SK-N-SH treated with all-trans-retinoic acid at 6 μM for 48 hours (cell line): ENCODE results near the gene SPATS2L.

Experiments
- ATAC-seq: fragments of 200-7000 bp; cut with Tn5 transposase; 3 replicates; pipeline ENCODE4 v1.9.1; 2020; ENCODE audit warnings: mild to moderate bottlenecking, moderate library complexity
- ARNTL ChIP-seq: fragments of 450-650 bp; formaldehyde crosslinking; IDR thresholded peaks from 2 replicates; pipeline ENCODE4 v1.5.0; 2020; ENCODE audit warnings: low read depth, mild to moderate bottlenecking, moderate library complexity, borderline replicate concordance
- BACH2 ChIP-seq: fragments of 250-450 bp; sonication (Bioruptor Pico); IDR thresholded peaks from 2 replicates; pipeline ENCODE4 v1.9.0; 2021; ENCODE audit warnings: mild to moderate bottlenecking, borderline replicate concordance
- CREB5 ChIP-seq: fragments of 250-450 bp; sonication (Bioruptor Pico); IDR thresholded peaks from 2 replicates; pipeline ENCODE4 v1.5.1; 2020; ENCODE audit warnings: low read depth, mild to moderate bottlenecking, moderate library complexity
- CSDC2 ChIP-seq: fragments of 250-450 bp; sonication (Bioruptor Pico); IDR thresholded peaks from 2 replicates; pipeline ENCODE4 v1.5.0; 2020; ENCODE audit warnings: mild to moderate bottlenecking, moderate library complexity
- CSRNP3 ChIP-seq: fragments of 250-450 bp; sonication (Bioruptor Pico); IDR thresholded peaks from 2 replicates; pipeline ENCODE4 v1.5.1; 2021; ENCODE audit warnings: mild to moderate bottlenecking, moderate library complexity
- ESRRG ChIP-seq: fragments of 250-450 bp; sonication (Bioruptor Pico); IDR thresholded peaks from 2 replicates; pipeline ENCODE4 v1.6.1; 2021; ENCODE audit warnings: mild to moderate bottlenecking
- GLIS3 ChIP-seq: fragments of 250-450 bp; sonication (Bioruptor Pico); IDR thresholded peaks from 2 replicates; pipeline ENCODE4 v1.5.0; 2020; ENCODE audit warnings: mild to moderate bottlenecking, moderate library complexity
- ISL1 ChIP-seq: fragments of 250-450 bp; sonication (Bioruptor Pico); IDR thresholded peaks from 2 replicates; pipeline ENCODE4 v2.1.2; 2022; ENCODE audit warnings: mild to moderate bottlenecking, moderate library complexity
- OSR1 ChIP-seq: fragments of 250-450 bp; sonication (Bioruptor Pico); IDR thresholded peaks from 2 replicates; pipeline ENCODE4 v1.8.0; 2022; ENCODE audit warnings: moderate library complexity, mild to moderate bottlenecking, inconsistent platforms
- PATZ1 ChIP-seq: fragments of 250-450 bp; sonication (Bioruptor Pico); IDR thresholded peaks from 2 replicates; pipeline ENCODE4 v1.8.0; 2020; ENCODE audit warnings: mild to moderate bottlenecking, moderate library complexity, borderline replicate concordance
- PPARA ChIP-seq: fragments of 250-450 bp; sonication (Bioruptor Pico); IDR thresholded peaks from 2 replicates; pipeline ENCODE4 v1.5.0; 2020; ENCODE audit warnings: mild to moderate bottlenecking, borderline replicate concordance
- RARB ChIP-seq: fragments of 250-450 bp; sonication (Bioruptor Pico); IDR thresholded peaks from 2 replicates; pipeline ENCODE4 v1.8.0; 2021; ENCODE audit warnings: mild to moderate bottlenecking, moderate library complexity
- SNAI2 ChIP-seq: fragments of 250-450 bp; sonication (Bioruptor Pico); IDR thresholded peaks from 2 replicates; pipeline ENCODE4 v1.5.0; 2020; ENCODE audit warnings: mild to moderate bottlenecking, moderate library complexity
- TCF4 ChIP-seq: fragments of 250-450 bp; sonication (Bioruptor Pico); IDR thresholded peaks from 2 replicates; pipeline ENCODE4 v1.8.0; 2021; ENCODE audit warnings: mild to moderate bottlenecking, moderate library complexity, borderline replicate concordance
- ZC3H10 ChIP-seq: fragments of 250-450 bp; sonication (Bioruptor Pico); IDR thresholded peaks from 2 replicates; pipeline ENCODE4 v1.5.1; 2021; ENCODE audit warnings: mild to moderate bottlenecking, moderate library complexity
- ZFP3 ChIP-seq: fragments of 250-450 bp; sonication (Bioruptor Pico); IDR thresholded peaks from 2 replicates; pipeline ENCODE4 v1.5.0; 2020; ENCODE audit warnings: mild to moderate bottlenecking, moderate library complexity
- ZNF565 ChIP-seq: fragments of 450-650 bp; formaldehyde crosslinking; conservative IDR thresholded peaks from 2 replicates; pipeline ENCODE4 v1.5.0; 2020; ENCODE audit warnings: low read depth, mild to moderate bottlenecking, moderate library complexity
- ZNF70 ChIP-seq: fragments of 450-650 bp; formaldehyde crosslinking; IDR thresholded peaks from 2 replicates; pipeline ENCODE4 v1.5.0; 2020; ENCODE audit warnings: mild to moderate bottlenecking, moderate library complexity
- ZNF8 ChIP-seq: fragments of 450-650 bp; formaldehyde crosslinking; IDR thresholded peaks from 2 replicates; pipeline ENCODE4 v1.5.0; 2020; ENCODE audit warnings: mild to moderate bottlenecking, moderate library complexity
- TF ChIP-seq, protein P1 (sequence below): fragments of 250-450 bp; sonication (Bioruptor Pico); IDR thresholded peaks from 2 replicates; pipeline ENCODE4 v1.8.0; 2021; ENCODE audit warnings: low read depth, mild to moderate bottlenecking, moderate library complexity, borderline replicate concordance

Gene SPATS2L

GRCh38 chr2:200453142-200453852 is 146.8 kb downstream of the SPATS2L start:
- TF ChIP-seq CSDC2 (CRISPR knock-in tag) (no peak), ZNF8 (CRISPR knock-in tag) (no peak), ESRRG (CRISPR knock-in tag) (no peak), ARNTL (CRISPR knock-in tag) (no peak), SNAI2 (CRISPR knock-in tag) (no peak)
- no peak for ATAC-seq

- ATAC-seq, result no peak
- TF ChIP-seq ARNTL (CRISPR knock-in tag) (no peak), CSDC2 (CRISPR knock-in tag) (no peak)
Observed at GRCh38 chr2:200453853-200454534, 147.5 kb downstream of the SPATS2L start.

DNA sequence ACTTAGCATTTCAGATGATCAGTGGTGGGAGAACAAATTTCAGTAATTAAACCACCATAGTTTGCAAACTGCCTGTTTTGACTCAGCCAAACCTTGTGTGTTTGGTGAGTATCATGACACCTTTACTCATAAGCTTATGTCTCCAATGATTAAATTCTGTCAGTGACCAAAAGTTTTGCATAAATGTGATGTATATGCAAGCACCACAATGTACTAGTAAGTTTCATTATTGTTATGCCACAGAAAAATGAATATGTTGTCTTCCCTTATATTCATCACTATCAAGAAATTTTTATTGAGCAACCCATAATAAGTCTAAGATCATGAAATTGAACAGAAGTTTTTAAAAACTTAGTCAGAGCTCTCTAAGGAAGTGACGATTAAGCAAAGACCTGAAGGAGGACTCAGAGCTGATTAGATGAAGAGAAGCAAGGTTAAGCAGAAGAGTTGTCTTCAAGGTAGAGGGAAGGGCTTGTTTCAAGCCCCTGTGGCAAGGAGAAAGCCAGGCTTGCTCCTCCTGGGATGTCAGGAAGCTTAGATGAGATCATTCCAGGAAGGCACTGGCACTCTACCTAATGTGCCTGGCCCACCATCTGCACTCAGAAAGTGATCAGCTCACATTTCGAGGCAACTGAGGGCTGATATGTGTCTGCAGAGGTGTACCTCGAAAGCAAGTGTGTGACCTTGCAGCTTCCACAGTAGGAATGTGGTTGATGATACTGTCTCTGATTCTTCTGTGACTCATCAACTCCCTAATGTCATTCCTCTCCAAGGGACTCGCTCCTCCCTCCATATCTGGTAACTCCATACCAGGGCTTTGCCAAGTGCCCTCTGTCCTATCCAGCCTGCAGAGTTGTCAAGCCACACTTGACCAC is 148.7 kb downstream of the SPATS2L start:
- peak; percentile 89 for ATAC-seq
- no peak for TF ChIP-seq CREB5 (CRISPR knock-in tag)
- TF ChIP-seq CSRNP3 (CRISPR knock-in tag), result no peak
- no peak for TF ChIP-seq ZNF565 (CRISPR knock-in tag)
- TF ChIP-seq OSR1, result no peak
- TF ChIP-seq TCF4 (CRISPR knock-in tag), result no peak
- TF ChIP-seq ARNTL (CRISPR knock-in tag), result no peak
- TF ChIP-seq, all 23 proteins: peak for 0

DNA sequence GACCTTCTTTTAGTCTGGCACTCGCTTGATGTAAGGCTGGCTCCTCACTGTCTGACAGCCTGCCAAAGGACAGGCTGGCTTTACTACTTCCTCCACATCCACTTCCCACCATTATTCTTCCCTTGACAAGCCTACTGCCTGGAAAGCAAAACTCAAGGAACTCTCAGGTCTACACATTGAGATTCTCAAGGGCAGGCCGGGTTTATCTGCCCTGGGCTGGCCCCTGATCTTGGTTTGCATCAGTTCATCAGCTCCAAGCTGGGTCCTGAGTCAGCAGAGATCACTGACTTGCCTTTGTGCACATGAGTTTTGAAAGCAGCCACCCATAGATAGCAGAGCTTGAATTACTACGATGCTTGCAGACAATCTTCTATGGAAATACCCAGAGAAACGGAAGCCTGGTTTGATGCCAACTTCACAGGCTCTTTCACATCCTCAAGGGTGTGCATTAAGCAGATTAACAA is 149.5 kb downstream of the SPATS2L start:
- peak; percentile 65 for ATAC-seq
- no peak for TF ChIP-seq ZC3H10 (CRISPR knock-in tag)
- TF ChIP-seq, protein P1, sequence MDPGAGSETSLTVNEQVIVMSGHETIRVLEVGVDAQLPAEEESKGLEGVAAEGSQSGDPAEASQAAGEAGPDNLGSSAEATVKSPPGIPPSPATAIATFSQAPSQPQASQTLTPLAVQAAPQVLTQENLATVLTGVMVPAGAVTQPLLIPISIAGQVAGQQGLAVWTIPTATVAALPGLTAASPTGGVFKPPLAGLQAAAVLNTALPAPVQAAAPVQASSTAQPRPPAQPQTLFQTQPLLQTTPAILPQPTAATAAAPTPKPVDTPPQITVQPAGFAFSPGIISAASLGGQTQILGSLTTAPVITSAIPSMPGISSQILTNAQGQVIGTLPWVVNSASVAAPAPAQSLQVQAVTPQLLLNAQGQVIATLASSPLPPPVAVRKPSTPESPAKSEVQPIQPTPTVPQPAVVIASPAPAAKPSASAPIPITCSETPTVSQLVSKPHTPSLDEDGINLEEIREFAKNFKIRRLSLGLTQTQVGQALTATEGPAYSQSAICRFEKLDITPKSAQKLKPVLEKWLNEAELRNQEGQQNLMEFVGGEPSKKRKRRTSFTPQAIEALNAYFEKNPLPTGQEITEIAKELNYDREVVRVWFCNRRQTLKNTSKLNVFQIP, result no peak
- TF ChIP-seq ZNF8 (CRISPR knock-in tag), result no peak
- TF ChIP-seq ESRRG (CRISPR knock-in tag), result no peak
- TF ChIP-seq PPARA (CRISPR knock-in tag), result no peak
- no peak for TF ChIP-seq CREB5 (CRISPR knock-in tag)
- TF ChIP-seq SNAI2 (CRISPR knock-in tag), result no peak
- TF ChIP-seq ZNF565 (CRISPR knock-in tag), result no peak
- no peak for TF ChIP-seq ZFP3 (CRISPR knock-in tag)
- no peak for TF ChIP-seq ISL1 (CRISPR knock-in tag)
- no peak for TF ChIP-seq ZNF70 (CRISPR knock-in tag)
- TF ChIP-seq PATZ1, result no peak
- TF ChIP-seq ARNTL (CRISPR knock-in tag), result no peak
- no peak for TF ChIP-seq CSDC2 (CRISPR knock-in tag)
- TF ChIP-seq RARB (CRISPR knock-in tag), result no peak
- TF ChIP-seq GLIS3 (CRISPR knock-in tag), result no peak
- TF ChIP-seq BACH2, result no peak
- TF ChIP-seq, all 23 proteins: peak for 0
